ENCODE measurements around the gene ANKRD13D.

ANKRD13D gene

DNA sequence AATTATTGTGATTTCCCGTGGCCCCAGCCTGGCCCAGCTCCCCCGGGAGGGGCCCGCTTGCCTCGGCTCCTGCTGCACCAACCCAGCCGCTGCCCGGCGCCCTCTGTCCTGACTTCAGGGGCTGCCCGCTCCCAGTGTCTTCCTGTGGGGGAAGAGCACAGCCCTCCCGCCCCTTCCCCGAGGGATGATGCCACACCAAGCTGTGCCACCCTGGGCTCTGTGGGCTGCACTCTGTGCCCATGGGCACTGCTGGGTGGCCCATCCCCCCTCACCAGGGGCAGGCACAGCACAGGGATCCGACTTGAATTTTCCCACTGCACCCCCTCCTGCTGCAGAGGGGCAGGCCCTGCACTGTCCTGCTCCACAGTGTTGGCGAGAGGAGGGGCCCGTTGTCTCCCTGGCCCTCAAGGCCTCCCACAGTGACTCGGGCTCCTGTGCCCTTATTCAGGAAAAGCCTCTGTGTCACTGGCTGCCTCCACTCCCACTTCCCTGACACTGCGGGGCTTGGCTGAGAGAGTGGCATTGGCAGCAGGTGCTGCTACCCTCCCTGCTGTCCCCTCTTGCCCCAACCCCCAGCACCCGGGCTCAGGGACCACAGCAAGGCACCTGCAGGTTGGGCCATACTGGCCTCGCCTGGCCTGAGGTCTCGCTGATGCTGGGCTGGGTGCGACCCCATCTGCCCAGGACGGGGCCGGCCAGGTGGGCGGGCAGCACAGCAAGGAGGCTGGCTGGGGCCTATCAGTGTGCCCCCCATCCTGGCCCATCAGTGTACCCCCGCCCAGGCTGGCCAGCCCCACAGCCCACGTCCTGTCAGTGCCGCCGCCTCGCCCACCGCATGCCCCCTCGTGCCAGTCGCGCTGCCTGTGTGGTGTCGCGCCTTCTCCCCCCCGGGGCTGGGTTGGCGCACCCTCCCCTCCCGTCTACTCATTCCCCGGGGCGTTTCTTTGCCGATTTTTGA is 3.3 kb upstream of the ANKRD13D start:
- no peak for DNase-seq (ENCODE audit: low read depth in 4 of 4, low spot score in 1 of 4)

DNA sequence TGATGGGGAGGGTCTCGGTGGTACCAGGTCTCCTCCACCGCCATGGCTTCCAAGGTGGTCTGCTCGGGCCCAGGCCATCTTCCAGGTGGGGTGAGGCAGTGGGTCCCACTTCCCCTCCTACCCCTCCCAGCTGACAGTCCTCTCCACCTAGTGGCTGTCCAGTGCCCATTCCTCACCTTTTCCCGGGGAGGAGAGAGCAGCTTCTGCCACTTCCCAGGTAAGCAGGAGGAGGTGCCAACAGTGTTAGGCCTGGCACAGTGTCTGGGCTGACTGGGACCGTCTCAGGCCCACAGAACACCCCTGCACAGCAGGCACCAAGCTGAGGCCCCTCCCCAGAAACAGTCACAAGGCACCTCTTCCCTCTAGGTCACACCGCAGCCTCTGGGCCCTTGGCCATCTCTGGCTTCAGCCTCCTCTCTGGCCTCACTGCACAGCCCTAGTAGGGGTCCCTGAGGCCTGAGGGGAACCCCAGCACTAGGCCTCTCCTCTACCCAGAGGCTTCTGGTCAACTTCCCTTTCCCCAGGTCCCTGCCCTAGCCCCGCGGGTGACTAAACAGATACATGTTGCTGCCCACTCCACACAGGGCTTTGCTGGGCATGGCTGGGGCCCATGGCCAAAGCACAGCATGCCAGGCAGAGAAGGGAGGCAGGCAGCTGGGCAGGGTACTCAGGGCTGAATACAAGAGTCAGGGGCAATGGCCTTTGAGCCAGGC is 2.3 kb upstream of the ANKRD13D start:
- DNase-seq (ENCODE audit: low read depth in 4 of 4, low spot score in 1 of 4) = no peak

DNA sequence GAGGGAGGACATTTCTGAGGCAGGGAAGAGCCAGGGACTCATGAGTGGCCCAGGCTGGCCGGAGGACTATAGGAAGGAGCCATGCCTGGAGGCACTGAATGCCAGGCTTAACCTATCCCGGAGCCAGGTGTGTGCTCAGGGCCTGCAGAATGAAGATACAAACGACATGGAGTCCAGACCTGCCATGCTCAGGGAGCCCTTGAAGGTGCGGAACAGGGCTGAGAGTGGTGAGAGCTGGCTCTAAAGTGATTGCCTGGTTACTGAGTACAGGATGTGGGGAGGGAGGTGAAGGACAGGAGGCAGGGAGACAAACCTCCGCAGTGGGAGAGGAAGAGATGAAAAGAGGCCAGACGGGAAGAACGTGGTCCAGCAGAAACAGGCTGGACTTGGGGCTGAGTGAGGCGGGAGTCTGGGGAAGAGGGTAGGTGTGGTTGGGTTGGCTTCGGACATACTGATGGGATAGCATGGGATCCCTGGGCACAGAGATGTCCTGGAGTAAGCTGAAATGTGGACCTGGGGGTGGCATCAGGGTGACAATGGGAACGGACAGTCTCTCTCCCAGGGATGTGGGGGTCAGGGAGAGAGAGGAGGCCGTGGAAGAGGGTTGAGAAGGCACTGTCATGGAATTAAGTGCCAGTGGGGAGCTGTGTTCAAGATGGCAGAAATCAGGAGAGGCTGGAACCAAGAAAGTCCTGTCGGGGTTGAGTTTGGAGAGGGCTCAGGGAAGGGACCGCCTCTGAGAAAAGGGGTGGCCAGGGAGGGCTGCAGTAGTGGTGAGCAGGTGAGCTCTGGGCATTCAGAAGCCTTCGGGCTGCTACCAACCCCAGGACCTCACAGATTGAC is 1.5 kb upstream of the ANKRD13D start:
- DNase-seq (ENCODE audit: low read depth in 4 of 4, low spot score in 1 of 4) = no peak

DNA sequence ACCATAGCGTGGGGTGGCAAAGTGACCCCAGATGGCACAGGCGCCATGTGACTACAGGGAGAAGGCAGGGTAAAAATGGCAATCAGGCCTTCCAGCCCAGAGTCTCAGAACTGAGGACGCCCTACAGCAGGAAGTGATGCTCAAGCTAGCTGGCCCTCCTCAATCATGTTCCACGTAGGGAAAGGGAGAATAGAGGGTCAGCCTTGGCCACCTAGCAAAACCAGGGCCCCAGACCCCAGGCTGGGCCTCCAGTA is 978 bp upstream of the ANKRD13D start:
- no peak for DNase-seq (ENCODE audit: low read depth in 4 of 4, low spot score in 1 of 4)

DNA sequence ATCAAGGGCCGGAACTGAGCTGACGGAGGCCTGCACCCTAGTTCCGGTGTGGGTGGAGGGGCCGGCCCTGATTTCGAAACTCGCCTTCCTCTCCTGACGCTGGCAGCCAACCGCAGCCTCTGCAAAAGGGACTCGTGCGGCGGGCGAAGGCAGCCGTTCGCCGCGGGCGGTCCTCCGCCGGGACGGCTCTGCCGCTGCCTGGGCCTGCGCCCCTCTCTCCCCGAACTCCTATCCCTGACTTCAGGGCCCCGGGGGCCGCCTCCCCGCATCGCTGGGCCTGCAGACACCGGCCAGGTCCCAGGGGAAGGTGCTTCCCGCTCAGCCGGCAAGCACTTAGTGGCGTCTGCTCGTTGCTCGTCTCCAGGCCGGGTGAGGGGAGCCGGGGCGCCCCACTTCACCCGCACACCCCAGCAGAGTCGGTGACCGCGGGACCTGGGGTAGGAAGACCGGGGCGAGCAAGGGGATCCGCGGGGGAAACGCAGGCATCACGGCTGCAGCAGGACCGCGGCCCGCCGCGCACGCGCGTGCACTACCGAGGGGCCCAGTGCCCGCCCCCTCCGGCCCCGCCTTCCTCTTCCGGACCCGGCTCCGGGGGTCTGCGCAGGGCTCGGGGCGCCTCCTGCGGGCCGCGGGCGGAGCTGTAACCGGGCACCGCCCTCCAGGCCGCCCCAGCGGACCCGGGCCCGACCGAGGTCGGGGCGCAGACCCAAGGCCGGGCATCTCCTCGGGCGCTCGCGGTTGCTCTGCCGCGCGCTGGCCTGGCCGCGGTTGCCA is 464 bp upstream of the ANKRD13D start:
- DNase-seq (ENCODE audit: low read depth in 4 of 4, low spot score in 1 of 4) = peak; percentile 69 to 85 (median 80)

DNA sequence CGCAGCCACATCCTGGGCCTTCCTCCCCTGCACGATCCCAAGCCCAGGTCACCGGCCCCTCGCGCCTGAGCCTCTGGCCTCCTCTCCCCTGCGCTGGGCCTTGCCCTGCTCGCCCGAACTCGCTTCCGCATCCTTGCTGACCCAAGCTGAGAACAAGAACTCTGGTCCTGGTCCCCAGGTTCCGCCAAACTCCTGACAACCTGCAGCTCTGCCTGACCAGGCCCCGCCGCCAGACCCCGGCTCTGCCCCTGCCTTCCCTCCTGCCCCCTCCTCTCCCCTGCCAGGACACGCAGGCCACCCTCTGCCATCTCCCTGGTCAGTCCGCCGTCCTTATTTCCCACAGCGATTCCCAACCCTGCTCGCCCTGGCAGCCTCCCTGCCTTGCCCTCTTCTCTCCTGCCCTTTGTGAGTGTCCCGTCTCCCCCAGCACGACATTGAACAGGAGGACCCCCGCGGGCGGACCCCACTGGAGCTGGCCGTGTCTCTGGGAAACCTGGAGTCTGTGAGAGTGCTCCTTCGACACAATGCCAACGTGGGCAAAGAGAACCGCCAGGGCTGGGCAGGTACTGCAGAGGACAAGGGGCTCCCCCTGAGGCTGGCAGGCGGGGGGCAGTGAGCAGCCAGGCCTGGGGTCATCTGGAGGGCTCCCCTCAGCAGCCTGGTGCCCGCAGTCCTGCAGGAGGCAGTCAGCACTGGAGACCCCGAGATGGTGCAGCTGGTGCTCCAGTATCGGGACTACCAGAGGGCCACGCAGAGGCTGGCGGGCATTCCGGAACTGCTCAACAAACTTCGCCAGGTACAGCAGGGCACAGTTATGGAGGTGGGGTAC is 762 bp downstream of the ANKRD13D start:
- DNase-seq (ENCODE audit: low read depth in 4 of 4, low spot score in 1 of 4) = no peak

DNA sequence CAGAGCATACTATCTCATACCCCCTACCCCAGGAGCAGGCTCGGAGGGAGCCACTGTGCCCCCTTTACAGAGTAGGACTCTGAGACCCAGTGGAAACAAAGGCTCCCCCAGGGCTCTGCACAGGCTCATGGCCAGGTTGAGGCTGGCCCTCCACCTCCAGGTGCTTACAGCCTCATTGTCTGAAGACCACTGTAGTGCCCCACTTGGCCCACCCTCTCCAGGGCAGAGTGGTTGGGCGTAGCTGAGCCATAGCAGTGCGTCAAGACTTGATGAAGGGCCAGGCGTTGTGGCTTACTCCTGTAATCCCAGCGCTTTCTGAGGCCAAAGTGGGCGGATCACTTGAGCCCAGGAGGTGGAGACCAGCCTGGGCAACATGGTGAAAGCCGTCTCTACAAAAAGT is 1.7 kb downstream of the ANKRD13D start:
- no peak for DNase-seq (ENCODE audit: low read depth in 4 of 4, low spot score in 1 of 4)

DNA sequence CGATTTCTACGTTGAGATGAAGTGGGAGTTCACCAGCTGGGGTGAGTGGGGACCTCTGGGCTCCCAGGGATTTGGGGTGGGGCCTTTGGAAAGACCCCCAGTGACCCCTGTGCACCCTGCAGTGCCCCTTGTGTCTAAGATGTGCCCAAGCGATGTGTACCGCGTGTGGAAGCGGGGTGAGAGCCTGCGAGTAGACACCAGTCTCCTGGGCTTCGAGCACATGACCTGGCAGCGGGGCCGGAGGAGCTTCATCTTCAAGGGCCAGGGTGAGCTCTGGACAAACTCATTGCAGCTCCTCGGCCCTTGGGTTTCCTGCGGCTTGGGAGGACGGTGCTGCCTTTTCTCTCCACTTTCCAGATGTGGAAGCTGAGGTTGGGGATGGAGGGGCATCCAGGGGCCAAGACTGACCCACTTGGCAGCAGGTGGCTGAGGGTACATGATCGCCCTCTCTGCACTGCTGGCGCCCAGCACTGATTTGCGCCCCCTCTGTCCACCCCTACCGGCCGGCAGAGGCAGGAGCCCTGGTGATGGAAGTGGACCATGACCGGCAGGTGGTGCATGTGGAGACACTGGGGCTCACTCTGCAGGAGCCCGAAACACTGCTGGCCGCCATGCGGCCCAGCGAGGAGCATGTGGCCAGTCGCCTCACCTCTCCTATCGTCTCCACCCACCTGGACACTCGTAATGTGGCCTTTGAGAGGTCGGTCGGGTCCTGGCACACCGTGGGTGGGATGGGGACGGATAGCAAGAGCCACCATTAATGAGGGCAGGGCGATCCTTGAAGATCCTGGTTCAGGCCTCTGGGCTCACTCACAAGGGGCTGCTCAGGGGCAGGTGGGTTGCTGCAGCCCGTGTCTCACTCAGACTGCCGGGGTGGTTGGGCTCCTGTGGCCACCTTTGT is 2.6 kb downstream of the ANKRD13D start:
- DNase-seq (ENCODE audit: low read depth in 4 of 4, low spot score in 1 of 4) = no peak

DNA sequence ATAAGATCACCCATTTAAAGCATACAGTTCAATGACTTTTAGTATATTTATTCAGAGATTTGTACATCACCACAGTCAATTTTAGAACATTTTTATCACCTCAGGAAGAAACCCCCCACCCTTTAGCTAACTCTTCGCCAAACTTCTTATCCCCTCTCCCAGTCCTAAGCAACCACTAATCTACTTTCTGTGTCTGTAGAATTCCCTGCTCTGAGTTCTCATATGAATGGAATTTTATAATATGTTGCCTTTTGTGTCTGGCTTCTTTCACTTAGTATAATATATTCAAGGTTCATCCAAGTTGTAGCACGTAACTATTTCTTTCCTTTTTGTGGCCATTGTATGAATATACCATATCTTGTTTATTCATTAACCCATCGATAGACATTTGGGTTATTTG is 3.6 kb downstream of the ANKRD13D start:
- no peak for DNase-seq (ENCODE audit: low read depth in 4 of 4, low spot score in 1 of 4)

DNA sequence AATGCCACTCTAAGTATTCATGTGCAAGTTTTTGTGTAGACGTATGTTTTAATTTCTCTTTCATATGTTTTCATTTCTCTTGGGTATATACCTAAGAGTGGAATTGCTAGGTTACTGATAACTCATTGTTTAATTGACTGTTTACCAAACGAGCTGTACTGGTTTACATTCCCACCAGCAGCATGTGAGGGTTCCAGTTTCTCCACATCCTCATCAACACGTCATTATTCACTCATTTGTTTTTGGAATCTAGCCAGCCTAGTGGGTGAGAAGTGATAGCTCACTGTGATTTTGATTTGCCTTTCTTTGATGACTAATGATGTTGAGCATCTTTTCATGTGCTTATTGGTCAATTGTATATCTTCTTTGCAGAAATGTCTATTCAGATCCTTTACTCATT is 4.0 kb downstream of the ANKRD13D start:
- no peak for DNase-seq (ENCODE audit: low read depth in 4 of 4, low spot score in 1 of 4)

DNA sequence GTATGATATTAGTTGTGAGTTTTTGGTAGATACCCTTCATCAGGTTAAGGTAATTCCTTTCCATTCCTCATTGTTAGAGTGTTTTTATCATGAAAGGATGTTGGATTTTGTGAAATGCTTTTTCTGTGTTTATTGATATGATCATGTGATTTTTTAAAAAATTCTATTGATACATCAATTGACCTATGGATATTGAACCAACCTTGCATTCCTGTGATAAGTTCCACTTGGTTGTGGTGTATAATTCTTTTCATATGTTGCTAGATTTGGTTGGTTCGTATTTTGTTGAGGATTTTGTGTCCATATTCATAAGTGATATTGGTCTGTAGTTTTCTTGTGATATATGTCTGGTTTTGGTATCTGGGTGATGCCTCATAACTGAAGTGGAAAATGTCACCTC is 6.7 kb downstream of the ANKRD13D start:
- no peak for DNase-seq (ENCODE audit: low read depth in 4 of 4, low spot score in 1 of 4)

DNA sequence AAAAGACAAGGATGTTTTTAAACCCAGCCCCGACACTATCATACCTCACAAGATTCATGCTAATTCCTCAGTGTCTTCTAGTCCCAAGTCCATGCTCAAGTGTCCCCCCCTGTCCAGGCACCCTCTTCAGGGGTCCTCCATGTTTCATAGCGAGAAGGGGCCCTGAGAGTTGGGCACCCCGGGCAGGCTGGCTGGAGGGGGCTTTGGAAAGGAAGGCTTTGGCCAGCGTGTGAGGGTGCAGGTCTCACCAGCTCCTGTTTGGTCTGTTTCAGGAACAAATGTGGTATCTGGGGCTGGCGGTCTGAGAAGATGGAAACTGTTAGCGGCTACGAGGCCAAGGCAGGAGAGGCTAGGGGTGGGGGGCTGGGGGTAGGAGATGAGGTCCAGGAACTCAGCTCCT is 9.7 kb downstream of the ANKRD13D start:
- no peak for DNase-seq (ENCODE audit: low read depth in 4 of 4, low spot score in 1 of 4)

DNA sequence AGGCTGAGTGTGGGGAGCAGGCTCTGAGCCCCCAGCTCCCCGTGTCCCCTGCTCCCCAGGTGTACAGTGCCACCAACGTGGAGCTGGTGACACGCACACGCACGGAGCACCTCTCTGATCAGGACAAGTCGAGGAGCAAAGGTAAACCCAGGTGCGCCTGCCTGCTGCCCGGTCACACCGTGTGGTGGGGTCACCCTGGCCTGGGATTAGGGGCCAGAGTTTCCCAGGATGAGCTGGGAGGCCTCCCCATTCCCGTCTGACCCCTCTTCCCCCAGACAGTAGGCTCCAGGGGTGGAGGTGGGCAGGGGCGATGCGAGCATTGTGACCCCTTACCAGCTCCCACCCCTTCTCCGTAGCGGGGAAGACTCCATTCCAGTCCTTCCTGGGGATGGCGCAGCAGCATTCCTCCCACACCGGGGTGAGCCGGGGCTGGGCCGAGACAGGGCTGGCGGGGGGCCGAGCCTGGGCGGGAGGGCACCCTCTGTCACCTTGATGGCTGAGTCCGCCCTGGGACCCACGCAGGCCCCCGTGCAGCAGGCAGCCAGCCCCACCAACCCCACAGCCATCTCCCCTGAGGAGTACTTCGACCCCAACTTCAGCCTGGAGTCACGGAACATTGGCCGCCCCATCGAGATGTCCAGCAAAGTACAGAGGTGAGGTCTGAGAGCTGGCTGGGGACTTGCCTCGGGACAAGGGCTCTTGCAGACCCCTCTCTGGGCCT is 10.5 kb downstream of the ANKRD13D start:
- no peak for DNase-seq (ENCODE audit: low read depth in 4 of 4, low spot score in 1 of 4)

DNA sequence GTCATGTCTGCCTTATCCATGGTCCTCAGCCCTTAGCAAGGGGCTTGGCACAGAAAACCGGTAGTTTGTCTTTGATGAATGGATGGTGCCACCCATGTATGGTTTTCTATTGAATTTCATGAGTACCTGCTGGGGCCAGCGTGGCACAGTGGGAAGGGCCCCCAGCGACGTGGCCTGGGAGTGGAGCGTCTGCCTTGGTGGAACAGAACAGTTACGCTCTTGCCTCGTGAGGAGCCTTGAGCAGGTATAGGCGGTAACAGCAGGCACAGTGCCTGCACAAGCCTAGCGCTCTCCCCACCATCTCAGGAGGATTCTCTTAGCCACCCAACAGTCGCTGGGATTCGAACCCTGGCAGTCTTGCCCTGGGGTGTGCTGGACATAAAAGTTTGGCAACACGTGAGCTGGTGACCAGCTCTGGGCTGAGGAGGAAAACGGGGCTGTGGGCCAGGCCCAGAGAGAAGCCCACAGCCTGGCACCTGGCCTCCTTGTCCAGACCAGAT is 11.2 kb downstream of the ANKRD13D start:
- no peak for DNase-seq (ENCODE audit: low read depth in 4 of 4, low spot score in 1 of 4)

DNA sequence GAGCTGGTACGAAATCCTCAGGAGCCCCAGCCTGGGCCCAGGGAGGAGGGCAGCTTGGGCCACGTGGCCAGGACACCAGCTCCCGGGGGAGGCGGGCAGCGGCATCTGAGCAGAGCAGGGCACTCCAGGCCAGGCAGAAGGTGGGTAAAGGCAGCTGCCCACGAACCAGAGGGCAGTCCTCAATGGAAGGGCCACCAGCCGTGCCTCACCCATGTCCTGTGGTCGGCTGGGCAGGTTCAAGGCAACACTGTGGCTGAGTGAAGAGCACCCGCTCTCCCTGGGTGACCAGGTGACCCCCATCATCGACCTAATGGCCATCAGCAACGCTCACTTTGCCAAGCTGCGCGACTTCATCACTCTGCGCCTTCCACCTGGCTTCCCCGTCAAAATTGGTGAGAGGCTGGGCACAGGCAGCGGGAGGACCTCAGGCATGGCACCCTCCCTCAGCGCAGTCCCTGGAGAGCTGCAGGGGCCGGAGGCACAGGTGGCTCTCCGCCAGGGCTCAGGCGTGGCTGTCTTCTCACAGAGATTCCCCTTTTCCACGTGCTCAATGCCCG is 11.7 kb downstream of the ANKRD13D start:
- no peak for DNase-seq (ENCODE audit: low read depth in 4 of 4, low spot score in 1 of 4)

DNA sequence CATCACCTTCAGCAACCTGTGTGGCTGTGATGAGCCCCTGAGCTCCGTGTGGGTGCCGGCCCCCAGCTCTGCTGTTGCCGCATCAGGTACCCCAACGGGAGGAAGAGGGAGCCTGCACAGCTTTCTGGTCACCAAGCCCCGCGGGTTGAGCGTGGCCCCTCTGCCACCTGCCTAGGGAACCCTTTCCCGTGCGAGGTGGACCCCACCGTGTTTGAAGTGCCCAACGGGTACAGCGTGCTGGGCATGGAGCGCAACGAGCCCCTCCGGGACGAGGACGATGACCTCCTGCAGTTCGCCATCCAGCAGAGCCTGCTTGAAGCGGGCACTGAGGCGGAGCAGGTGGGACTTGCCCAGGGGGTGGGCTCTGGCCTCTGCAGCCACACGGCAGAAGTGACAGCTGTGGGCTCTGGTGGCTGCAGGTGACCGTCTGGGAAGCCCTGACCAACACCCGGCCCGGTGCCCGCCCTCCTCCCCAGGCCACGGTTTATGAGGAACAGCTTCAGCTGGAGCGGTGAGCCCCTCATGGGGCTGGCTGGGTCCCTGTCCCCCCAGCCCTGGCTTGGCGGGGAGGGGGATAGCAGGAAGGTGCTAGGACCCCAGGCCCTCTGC is 12.3 kb downstream of the ANKRD13D start:
- DNase-seq (ENCODE audit: low read depth in 4 of 4, low spot score in 1 of 4) = no peak

DNA sequence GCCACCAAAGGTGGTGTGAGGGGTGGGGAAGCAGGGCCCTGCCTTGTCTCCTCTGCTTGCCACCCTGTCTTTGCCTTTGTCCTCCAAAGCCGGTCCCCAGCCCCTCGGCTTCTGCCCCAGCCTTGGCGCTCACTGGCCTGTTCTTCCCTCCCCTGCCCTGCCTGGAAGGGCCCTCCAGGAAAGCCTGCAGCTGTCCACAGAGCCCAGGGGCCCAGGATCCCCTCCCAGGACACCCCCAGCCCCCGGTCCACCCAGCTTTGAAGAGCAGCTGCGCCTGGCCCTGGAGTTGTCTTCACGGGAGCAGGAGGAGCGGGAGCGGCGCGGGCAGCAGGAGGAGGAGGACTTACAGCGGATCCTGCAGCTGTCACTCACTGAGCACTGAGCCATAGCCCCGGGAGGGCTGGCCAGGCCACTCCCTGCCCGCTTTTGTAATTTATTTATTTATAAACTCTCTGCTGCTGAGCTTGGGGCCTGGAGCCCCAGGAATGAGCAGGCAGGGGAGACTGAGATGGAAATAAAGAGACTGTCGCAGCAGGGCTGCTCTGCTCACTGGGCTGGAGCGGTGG is 12.9 kb downstream of the ANKRD13D start:
- no peak for DNase-seq (ENCODE audit: low read depth in 4 of 4, low spot score in 1 of 4)
